ENCODE data around the gene SLAMF1. TPM values are rescaled to one million over a fixed set of nuclear protein-coding genes. Genes with fewer than 3 reads are reported as not detected.

SLAMF1 gene
- total RNA-seq, 1 donor from 2014 or later, result not detected

DNA sequence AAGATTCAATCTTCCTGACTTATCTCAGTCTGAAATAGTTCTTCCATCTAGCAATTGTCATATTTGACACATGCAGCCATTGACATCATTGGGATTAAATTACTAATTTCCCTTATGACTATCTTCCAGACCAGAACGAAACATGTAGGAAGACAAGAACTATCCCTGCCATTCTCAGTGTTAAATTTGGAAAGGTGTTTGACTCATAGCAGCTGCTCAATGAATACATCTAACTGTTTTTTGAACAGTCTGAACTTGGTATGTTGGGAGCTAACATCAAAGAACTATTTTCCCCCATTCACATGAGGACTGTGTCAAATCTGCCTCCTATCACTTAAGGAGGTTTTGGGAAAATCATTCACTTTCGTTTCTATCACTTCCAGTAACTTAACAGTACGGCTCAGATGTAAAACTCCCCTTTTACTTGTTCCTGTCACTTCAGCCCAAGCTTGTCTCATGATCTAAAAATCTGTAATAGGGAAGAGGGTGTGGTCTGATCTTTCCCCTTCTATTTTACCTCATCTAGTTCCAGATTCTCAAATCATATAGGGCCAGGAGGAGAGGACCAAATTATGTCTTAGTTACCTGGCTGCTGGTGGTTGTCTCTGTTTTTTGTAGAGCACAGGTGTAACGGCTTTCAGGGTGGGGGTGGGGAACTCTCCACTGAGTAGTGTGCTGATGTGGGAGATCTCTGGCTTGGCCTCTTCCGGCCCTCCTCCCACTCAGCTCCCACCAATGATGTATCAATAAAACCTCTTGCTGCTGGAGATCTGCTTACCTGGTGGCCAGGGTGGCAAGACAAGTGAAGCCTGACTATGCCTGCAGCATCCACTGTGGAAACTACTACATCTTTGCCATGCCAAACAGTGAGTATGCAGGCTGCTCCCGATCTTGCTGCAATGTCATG is 26.2 kb upstream of the SLAMF1 start:
- no peak for FAIRE-seq
- no peaks in the 10 kb centered on the region for H3K27me3 ChIP-seq (ENCODE audit: control insufficient read depth, insufficient read depth, low read length)
- TF ChIP-seq, protein P1, sequence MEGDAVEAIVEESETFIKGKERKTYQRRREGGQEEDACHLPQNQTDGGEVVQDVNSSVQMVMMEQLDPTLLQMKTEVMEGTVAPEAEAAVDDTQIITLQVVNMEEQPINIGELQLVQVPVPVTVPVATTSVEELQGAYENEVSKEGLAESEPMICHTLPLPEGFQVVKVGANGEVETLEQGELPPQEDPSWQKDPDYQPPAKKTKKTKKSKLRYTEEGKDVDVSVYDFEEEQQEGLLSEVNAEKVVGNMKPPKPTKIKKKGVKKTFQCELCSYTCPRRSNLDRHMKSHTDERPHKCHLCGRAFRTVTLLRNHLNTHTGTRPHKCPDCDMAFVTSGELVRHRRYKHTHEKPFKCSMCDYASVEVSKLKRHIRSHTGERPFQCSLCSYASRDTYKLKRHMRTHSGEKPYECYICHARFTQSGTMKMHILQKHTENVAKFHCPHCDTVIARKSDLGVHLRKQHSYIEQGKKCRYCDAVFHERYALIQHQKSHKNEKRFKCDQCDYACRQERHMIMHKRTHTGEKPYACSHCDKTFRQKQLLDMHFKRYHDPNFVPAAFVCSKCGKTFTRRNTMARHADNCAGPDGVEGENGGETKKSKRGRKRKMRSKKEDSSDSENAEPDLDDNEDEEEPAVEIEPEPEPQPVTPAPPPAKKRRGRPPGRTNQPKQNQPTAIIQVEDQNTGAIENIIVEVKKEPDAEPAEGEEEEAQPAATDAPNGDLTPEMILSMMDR (IDR thresholded peaks at IDR 0.05; ENCODE audit: insufficient read depth, low read length, severe bottlenecking), result no peak
- DNase-seq (ENCODE audit: low read depth), result no peak
- no peaks in the 10 kb centered on the region for H3K36me3 ChIP-seq (ENCODE audit: control insufficient read depth, insufficient read depth, low read length)
- no peak overlapping the region for H3K4me3 ChIP-seq (ENCODE audit: low read depth, low read length)

DNA sequence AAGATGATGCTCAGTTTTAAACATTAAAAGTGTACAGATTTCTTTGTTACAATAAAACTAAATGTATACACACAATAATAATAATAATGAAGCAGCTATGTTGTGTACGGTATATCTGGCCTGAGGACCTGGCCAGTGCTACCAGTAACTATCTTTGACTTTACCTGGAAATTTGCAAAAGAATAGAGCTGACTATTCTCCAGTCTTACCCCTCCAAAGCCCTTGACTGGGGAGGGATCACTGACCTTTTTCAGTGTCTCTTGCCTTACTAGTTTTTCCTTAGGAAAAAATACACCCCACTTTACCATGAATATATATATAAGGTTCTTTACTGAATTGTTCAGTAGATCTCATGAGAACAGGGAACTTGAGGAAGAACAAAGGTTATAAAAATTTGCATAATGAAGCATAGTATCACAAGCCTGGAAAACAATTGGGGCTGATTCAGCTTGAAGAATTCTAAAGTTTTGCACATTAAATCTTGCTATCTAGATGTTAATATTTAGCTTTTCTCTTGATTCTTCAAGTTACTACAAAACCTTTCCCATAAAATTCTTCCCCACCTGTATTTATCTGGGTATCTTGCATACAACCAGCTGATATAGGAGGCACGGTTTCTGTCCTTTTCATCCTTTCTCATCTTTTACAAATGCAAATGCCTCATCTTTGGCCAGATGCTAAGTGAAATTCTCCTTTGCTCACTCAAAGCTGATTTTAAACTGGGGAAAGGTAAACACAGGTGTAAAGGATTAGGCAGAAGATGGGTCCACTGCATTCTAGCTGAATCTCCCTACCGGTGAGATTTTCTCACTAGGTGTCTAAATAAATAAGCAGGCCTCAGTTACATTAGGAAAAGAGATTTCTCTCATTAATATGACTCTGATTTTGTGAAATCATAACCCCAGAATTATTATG is 25.0 kb upstream of the SLAMF1 start:
- Histone ChIP-seq H3K4me3 (ENCODE audit: low read depth, low read length) (no peak overlapping the region), H3K36me3 (ENCODE audit: control insufficient read depth, insufficient read depth, low read length) (no peaks in the 10 kb centered on the region), H3K27me3 (ENCODE audit: control insufficient read depth, insufficient read depth, low read length) (no peaks in the 10 kb centered on the region)
- DNase-seq (ENCODE audit: low read depth) (no peak), FAIRE-seq (no peak)
- TF ChIP-seq, protein P1 (IDR thresholded peaks at IDR 0.05; ENCODE audit: insufficient read depth, low read length, severe bottlenecking), result no peak

DNA sequence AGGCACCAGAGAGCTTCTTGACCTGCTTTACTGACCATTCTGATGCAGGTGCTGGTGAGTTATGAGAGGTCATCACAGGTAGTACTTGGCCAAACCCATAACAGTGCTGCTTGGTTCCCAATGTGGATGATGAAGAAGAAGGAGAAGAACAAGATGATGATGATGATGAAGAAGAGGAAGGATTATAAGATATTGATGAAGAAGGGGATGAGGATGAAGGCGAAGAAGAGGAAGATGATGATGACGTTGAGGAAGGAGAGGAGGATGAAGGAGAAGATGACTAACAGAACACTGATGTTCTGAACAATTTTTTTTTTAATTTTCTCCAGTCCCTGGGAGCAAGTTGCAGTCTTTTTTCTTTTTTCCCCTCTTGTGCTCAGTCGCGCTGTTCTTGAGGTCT is 23.9 kb upstream of the SLAMF1 start:
- Histone ChIP-seq H3K27me3 (ENCODE audit: control insufficient read depth, insufficient read depth, low read length) (no peaks in the 10 kb centered on the region), H3K4me3 (ENCODE audit: low read depth, low read length) (no peak overlapping the region), H3K36me3 (ENCODE audit: control insufficient read depth, insufficient read depth, low read length) (no peaks in the 10 kb centered on the region)
- DNase-seq (ENCODE audit: low read depth) (no peak), FAIRE-seq (no peak)
- TF ChIP-seq, protein P1 (IDR thresholded peaks at IDR 0.05; ENCODE audit: insufficient read depth, low read length, severe bottlenecking), result no peak

DNA sequence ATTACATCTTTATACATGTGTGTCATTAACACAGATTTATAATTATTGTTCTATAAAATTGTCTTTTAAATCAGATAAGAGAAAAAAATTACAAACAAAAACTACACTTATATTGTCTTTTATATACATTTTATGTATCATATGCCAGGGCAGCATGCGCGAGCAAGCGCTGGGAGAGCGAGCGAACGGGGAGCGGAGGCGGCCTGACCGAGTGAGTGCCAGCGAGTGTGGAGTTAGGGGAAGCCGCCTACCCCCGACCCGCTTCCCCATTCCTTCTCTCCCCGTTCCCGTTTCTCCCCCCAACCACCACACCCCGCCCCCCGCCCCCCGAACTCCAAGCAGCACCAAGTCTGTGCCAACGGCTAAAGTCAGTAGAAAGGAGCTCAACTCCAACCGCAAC is 23.0 kb upstream of the SLAMF1 start:
- TF ChIP-seq, protein P1 (IDR thresholded peaks at IDR 0.05; ENCODE audit: insufficient read depth, low read length, severe bottlenecking), result no peak
- no peak overlapping the region for H3K4me3 ChIP-seq (ENCODE audit: low read depth, low read length)
- FAIRE-seq, result no peak
- no peaks in the 10 kb centered on the region for H3K27me3 ChIP-seq (ENCODE audit: control insufficient read depth, insufficient read depth, low read length)
- DNase-seq (ENCODE audit: low read depth), result no peak
- no peaks in the 10 kb centered on the region for H3K36me3 ChIP-seq (ENCODE audit: control insufficient read depth, insufficient read depth, low read length)

DNA sequence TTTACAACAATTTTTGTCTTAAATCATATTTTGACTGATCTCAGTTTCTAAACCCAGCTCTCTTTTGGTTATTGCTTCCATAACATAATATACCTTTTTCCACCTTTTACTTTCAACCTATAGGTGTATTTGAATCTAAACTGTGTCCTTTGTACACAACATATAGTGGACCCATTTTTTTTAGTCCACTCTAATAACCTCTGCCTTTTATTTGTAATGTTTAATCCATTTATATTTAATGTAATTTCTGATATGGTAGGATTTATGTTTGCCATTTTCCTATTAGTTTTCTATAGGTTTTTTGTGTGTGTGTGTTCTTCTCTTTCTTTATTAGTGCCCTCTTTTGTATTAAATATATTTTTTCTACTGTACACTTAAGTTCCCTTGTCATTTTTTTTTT is 22.4 kb upstream of the SLAMF1 start:
- Histone ChIP-seq H3K27me3 (ENCODE audit: control insufficient read depth, insufficient read depth, low read length) (no peaks in the 10 kb centered on the region), H3K36me3 (ENCODE audit: control insufficient read depth, insufficient read depth, low read length) (no peaks in the 10 kb centered on the region), H3K4me3 (ENCODE audit: low read depth, low read length) (no peak overlapping the region)
- no peak for DNase-seq (ENCODE audit: low read depth)
- TF ChIP-seq, protein P1 (IDR thresholded peaks at IDR 0.05; ENCODE audit: insufficient read depth, low read length, severe bottlenecking), result no peak
- no peak for FAIRE-seq
